C4-2B (cell line): ENCODE results near the gene SORCS2.

Experiments
- H3K27ac ChIP-seq: fragments of 450-650 bp; 2 replicates; pipeline ENCODE4 v1.5.1; 2017
- ZFX ChIP-seq: fragments of 450-650 bp; IDR thresholded peaks from 2 replicates; pipeline ENCODE4 v1.6.1; 2017
- TF ChIP-seq, protein P1 (sequence below): fragments of 450-650 bp; conservative IDR thresholded peaks from 2 replicates; pipeline ENCODE4 v1.5.1; 2017; ENCODE audit warnings: mild to moderate bottlenecking

The SORCS2 gene

GRCh38 chr4:7327341-7327885 lies 135.1 kb downstream of the SORCS2 start:
- no peak overlapping the region for H3K27ac ChIP-seq
- no peak for TF ChIP-seq ZFX

- no peak for TF ChIP-seq ZFX
- TF ChIP-seq, protein P1, sequence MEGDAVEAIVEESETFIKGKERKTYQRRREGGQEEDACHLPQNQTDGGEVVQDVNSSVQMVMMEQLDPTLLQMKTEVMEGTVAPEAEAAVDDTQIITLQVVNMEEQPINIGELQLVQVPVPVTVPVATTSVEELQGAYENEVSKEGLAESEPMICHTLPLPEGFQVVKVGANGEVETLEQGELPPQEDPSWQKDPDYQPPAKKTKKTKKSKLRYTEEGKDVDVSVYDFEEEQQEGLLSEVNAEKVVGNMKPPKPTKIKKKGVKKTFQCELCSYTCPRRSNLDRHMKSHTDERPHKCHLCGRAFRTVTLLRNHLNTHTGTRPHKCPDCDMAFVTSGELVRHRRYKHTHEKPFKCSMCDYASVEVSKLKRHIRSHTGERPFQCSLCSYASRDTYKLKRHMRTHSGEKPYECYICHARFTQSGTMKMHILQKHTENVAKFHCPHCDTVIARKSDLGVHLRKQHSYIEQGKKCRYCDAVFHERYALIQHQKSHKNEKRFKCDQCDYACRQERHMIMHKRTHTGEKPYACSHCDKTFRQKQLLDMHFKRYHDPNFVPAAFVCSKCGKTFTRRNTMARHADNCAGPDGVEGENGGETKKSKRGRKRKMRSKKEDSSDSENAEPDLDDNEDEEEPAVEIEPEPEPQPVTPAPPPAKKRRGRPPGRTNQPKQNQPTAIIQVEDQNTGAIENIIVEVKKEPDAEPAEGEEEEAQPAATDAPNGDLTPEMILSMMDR: no peak
- no peak overlapping the region for H3K27ac ChIP-seq
Measured at GRCh38 chr4:7328162-7328912, 136.0 kb downstream of the SORCS2 start.

DNA sequence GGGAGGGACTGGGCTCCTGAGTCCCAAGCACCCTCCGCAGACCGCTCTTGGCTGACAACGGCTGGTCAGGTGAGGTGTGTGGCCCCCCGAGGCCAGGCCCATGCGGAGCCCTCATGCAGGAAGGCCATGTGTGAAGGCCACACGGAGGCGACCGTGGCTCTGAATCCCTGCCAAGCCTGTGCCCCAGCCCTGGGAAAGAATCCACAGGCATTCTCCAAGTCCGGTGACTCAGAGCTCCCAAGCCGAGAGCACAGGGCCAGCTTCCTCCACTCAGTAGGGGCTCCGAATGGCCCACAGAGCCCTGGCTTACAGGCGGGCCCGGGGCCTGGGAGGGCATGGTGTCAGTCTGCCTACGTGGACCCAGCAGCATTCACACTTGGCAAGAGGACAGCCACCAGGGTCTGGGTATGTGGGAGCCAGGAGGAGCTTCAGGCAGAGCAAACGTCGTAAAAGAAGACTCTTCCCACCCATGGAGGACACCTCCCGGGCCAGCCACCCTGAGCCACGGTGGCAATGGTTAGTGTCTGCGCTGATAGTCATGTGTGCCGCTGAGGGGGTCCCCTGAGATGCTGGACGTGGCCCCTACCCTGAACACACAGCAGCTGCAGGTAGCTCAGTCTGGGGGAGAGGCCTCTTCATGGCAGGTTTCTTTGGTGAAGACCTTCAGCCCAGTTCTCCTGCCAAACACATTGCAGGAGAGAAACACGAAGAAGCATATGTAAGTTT lies 136.7 kb downstream of the SORCS2 start:
- H3K27ac ChIP-seq: no peak overlapping the region

DNA sequence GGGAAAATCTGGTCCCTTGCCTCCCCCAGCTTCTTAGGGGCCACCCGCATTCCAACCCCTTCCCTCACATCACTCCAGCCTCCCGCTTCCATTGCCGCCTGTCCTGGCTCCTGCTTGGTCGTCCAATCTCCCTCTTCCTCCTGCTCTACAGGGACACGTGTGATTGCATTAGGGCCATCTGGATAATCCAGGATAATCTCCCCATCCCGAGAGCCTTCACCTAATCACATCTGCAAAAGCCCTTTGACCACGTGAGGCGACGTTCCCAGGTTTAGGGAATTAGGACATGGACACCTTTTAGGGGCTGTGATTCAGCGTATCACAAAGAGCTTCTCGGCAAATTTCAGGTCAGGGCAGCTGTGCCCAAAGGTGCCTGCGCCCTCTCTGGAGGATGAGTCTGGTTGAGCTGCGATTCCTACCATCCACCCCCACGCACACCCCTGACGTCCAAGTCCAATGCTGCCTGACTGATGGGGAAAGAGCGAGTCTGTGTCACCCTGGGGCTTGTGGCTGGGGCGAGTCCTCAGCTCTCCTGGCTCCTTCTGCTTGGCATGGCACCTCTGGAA lies 137.8 kb downstream of the SORCS2 start:
- H3K27ac ChIP-seq: no peak overlapping the region
- TF ChIP-seq, protein P1: no peak
- no peak for TF ChIP-seq ZFX

More for the DNA sequence above, 136.7 kb downstream of the SORCS2 start:
- TF ChIP-seq, protein P1: no peak
- TF ChIP-seq ZFX: no peak

- H3K27ac ChIP-seq: no peak overlapping the region
Measured at GRCh38 chr4:7330811-7331681, 138.7 kb downstream of the SORCS2 start.

GRCh38 chr4:7331682-7332000 lies 139.3 kb downstream of the SORCS2 start:
- TF ChIP-seq, protein P1: no peak
- no peak for TF ChIP-seq ZFX
- no peak overlapping the region for H3K27ac ChIP-seq

More at GRCh38 chr4:7330811-7331681, 138.7 kb downstream of the SORCS2 start:
- TF ChIP-seq, protein P1: no peak
- TF ChIP-seq ZFX: no peak
